COLO668 (cell line): ENCODE data around the gene TNP2.
A peak's percentile ranks its signal among the peaks of the same experiment; 100 is the strongest.

Experiments used
- DNase-seq: peaks from one replicate; lab custom pipeline; 2025; ENCODE audit not compliant: unreplicated experiment; lab: John Stamatoyannopoulos, UW

The TNP2 gene

DNA sequence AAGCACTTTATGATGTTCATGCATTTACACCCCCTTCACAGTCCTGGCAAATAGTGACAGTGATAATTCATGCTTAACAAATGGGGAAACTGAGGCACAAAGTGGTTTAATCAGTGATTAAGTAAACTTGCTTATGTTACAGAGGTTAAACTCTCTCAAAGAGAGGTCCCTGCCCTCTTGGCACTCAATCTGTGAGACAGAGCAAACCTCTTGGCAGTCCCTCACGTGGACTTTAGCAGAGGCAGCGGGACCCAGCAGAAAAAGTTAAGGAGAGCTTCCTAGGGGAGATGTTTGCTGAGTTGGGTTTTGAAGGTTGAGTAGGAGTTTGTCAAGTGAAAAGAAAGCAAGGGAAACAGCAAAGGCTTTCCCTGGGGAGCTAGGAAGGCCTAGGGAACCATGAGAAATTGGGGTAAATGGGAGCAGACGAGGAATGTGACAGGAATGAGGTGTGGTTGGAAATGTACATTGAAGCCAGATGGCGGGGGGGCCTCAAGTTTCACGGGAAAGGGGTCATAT, 23.8 kb downstream of the TNP2 start:
- no peak for DNase-seq

DNA sequence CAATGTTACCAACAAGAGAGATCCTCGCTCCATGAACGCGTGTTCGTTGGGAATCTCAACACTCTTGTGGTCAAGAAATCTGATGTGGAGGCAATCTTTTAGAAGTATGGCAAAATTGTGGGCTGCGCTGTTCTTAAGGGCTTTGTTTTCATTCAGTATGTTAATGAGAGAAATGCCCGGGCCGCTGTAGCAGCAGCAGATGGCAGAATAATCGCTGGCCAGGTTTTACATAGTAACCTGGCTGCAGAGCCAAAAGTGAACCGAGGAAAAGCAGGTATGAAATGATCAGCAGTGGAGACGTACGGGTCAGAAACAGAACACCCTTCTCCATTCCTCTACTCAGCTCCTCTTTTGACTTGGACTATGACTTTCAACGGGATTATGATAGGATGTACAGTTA, 26.5 kb downstream of the TNP2 start:
- no peak for DNase-seq

DNA sequence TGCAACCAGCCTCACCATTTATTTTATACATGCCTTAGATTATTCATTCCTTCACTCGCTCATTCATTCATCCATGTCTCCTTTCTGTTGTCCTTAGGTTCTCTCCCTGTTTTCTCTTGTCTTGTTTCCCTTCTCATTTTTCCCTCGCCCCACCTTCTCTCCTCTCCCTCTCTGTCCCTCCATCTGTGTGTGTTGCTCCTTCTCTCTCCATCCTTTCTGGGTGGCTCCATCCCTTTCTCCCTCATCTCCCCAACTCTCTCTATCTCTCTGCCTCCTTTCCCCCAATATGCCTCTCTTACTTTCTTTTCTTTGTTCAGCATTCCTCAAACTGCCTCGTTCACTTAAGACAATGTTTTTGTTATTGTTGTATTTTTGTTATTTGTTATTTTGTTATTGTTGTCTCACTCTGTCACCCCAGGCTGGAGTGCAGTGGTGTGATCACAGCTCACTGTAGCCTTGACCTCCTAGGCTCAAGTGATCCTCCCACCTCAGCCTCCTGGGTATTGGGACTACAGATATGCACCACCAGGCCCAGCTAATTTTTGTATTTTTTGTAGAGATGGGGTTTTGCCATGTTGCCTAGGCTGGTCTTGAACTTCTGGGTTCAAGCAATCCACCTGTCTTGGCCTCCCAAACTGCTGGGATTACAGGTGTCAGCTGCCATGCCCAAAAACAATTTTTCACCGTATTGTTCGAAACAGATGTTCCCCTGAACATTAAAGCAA, 27.5 kb downstream of the TNP2 start:
- no peak for DNase-seq

DNA sequence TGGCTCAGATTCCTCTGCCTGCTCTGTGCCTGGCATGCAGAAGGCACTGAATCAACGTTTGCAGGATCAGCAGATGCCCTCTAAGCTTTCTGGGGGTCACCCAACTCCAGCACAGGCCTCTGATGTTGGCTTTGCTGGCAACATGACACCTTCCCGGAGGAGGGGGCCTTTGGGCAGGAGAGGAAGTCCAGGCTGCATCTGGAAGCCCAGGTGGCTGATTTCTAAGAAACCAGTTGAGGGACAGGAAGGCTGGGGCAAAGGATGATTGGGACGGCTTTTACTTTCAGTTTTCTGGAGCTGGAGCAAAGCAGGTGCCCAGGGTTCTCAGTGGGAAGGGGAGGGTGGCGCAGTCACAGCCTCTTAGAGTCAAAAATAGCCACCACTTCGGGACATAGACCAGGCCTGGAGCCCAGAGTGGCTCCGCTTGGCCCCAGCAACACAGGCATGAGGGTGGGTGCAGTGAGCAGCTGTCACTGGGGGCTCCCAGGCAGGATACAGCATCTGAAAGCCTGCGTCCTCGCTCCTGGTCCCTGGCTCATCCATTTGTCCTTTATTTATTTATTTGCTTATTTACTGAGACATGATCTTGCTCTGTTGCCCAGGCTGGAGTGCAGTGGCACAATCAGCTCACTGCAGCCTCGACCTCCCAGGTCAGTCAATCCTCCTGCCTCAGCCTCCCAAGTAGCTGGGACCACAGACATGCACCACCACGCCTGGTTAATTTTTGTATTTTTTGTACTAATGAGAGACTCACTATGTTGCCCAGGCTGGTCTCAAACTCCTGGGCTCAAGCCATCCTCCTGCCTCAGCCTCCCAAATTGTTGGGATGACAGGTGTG, 28.3 kb downstream of the TNP2 start:
- peak; percentile 25 for DNase-seq

DNA sequence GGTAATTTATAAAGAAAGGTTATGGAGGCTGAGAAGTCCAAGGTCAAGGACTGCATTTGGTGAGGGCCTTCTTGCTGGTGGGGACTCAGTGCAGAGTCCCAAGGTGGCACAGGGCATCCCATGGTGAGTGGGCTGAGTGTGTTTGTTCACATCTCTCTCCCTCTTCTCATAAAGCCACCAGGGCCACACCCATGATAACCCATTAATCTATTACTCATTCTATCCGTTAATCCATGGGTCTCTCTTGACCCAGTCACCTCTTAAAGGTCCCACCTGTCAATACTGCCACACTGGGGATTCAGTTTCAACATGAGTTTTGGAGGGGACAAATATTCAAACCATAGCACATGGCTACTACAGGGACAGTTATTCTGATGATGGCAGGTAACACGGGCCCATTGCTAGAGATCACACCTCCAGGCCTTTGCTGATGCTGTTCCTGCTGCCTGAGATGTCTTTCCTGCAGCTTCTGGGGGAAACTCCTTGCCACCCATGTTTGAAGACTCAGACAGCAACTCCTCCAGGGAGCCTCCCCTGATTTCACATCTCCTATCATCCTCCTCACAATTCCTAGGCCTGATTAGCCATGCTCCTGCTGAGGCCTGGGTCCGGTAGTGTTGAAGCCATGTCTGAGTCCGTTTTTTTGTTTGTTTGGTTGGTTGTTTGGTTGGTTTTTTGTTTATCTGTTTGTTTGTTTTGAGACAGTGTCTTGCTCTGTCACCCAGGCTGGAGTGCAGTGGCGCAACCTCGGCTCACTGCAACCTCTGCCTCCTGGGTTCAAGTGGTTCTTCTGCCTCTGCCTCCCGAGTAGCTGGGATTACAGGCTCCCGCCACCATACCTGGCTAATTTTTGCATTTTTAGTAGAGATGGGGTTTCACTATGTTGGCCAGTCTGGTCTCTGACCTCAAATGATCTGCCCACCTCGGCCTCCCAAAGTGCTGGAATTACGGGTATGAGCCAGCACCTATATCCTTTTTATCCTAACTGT, 29.2 kb downstream of the TNP2 start:
- no peak for DNase-seq

DNA sequence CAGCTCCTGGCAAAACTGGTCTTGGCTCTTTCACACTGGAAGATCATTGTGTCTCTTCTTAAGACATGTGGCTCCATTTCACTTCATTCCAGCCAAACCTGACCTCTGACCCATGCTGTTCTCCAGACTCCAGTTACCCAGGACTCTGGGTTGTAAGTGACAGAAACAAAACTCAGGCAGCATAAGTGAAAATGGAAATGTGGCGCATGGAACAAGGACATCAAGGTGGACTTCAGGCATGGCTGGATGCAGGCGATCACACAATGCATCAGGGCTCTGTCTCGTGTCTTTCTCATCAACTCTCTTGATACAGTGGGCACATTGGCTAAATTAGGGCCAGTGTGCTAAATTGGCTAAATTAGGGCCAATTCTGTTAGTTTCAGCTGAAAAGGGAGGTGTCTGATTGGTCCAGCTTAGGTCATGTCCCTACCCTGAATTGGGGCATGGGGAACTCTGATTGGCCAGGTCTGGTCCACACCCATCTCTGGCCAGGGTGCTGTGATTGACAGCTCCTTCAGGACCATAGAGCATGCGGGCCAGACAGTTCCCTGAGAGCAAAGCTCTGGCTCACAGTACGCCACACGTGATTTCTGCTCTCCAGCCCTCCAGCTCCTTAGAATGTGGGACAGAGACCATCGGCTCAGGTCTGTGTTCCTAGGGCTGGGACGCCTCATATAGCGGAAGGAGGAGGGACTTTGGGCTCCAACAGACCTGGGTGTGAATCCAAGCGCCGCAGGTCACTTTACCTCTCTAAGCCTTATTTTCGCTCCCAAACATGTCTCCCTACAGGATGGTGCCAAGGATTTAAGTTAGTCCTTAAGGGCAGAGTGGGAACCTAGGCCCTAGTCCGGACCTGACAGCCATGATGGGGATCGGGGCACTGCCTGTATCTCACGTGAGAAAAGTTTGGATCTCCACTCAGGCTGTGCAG, 30.6 kb downstream of the TNP2 start:
- no peak for DNase-seq

DNA sequence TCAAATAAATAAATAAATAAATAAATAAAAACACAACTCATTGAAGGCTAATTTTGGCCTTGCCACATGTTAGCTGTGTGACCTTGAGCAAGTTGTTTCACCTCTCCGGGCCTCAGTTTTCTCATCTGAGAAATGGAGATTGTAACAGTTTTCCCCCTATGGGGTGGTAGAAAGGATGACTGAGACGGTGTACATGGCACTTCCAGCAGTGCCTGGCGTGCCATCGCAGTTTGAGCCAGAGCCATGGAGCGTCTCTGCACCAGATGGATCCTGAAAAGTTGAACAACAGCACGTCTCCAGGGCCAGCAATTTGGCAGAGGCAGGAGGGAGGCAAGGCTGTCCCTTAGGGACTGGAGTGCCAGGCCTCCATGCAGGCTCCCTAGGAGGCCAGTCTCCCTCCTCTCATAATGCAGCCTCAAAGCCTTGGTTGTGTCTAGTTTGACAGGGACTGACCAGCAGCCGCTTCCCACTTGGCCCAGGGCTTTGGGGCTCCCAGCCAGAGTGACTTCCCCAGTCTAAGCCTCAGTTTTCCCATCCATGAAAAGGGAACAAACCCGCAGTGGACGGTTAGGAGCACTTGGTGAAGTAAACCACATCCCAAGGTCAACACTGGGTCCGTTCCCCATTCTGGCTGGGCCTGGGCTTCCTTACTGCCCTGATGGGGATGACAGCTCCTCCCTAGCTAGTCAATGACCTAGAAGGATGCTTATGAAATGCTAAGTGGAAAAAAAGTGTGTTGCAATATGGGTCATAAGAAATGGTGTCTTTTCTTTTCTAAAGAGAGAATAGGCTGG, 32.5 kb downstream of the TNP2 start:
- no peak for DNase-seq

DNA sequence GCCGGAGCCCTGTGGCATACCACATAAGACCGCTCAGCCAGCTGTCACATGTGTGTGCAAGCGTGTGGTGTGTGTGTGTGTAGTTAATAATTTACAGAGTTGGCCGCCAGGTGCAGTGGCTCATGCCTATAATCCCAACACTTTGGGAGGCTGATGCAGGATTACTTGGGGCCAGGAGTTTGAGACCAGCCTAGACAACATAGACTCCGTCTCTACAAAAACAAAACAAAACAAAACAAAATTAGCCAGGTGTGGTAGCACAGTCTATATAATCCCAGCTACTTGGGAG, 33.5 kb downstream of the TNP2 start:
- peak; percentile 87 for DNase-seq

DNA sequence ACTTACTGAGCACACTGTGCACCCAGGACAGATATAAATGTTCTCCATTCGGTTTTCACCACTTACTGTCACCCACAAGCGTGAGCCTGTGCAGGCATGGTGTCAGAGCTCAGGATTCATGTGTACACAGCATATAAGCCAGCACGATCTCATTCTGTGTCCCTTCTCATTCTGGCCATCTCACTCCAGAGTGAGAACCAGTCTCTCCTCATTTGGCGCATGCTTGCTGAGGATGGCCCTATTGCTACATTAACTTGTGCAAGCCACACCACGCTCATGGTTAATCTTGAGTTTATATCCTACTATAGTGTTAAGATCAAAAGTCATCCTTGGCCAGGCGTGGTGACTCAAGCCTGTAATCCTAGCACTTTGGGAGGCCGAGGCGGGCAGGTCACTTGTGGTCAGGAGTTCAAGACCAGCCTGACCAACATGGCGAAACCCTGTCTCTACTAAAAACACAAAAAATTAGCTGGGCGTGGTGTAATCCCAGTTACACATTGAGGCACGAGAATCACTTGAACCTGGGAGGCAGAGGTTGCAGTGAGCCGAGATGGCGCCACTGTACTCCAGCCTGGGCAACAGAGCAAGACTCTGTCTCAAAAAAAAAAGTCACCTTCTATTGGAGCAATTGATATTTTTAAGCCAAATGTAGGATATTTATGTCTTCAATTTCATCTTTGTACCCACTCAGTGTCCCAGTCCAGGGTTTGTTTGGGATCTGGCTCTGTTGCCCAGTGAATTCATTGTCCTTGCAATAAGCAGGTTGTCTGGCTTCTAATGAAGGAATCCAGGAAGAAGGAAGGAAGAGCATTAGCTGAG, 34.0 kb downstream of the TNP2 start:
- no peak for DNase-seq

DNA sequence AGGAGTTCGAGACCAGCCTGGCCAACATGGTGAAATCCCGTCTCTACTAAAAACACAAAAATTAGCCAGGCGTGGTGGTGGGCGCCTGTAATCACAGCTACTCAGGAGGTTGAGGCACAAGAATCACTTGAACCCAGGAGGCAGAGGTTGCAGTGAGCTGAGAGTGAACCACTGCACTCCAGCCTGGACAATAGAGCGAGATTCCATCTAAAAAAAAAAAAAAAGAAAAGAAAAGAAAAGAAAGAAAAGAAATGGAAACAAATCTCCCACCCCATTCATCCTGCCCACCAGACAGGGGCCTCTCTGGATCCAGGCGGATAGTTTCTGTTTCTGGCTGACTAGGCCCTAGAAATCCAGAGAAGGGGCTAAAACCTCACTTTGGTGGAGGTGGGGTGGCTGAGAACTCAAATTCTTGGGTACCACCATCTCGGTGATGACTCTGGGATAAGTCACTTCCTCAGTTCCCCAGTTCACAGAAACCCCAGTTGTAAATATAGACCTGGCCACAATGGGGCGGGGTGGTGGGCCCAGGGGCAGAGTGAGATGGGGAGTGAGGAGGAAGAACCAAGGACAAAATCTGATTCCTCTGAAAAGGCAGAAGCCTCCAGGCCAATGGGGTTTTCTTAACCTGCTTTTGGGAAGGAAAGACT, 35.3 kb downstream of the TNP2 start:
- no peak for DNase-seq

DNA sequence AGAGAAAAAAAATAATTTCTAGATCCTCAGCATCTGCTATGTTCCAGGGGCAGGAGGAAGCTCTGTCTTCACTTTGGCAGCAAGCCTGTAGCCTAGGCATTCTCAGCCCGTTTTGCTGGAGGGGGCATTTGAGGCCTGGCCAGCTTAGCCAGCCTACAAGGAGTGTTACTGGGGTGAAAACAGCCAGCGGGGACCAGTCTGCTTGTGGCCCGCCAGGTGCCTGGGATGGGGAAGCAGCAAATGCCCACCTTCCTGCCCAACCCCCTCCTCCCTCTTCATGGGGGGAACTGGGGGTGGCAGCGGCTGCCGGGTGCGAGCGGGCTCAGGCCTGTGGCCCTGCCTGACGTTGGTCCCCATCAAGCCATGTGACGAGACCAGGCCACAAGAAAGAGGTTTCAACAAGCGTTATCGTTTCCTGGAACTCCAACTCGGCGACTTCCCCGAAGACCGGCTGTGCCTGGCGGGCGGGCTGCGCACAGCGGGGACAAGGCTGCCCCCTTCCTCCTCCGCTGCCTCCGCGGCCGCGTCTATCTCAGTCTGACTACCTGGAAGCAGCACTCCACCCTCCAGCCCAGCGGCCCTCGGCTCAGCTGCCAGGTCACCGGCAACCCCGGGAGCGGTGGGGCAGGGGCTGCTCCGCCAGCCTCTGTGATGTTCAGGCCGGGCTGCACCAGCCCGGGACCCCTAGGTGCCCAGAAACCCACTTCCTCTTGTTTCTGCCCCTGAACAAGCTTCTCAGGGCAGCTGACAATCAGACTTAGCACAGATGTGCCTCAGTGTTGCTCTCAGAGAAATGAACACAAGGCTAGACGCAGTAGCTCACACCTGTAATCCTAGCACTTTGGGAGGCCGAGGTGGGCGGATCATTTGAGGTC, 36.0 kb downstream of the TNP2 start:
- no peak for DNase-seq

DNA sequence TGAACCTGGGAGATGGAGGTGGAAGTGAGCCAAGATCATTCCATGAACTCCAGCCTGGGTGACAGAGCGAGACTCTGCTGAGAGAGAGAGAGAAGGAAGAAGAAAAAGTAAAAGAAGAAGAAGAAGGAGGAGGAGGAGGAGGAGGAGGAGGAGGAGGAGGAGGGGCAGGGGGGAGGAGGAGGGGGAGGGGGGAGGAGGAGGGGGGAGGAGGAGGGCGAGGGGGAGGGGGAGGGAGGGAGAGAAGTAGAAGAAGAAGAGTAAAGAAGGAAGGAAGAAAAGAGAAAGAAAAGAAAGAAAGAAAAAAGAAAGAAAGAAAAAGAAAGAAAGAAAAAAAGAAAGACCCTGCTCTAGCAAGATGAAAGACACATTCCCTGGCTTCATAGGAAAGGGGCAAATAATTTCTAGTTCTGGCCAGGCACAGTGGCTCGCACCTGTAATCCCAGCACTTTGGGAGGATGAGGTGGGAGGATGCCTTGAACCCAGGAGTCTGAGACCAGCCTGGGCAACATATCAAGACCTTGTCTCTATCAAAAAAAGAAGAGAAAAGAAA, 36.7 kb downstream of the TNP2 start:
- DNase-seq, result no peak

DNA sequence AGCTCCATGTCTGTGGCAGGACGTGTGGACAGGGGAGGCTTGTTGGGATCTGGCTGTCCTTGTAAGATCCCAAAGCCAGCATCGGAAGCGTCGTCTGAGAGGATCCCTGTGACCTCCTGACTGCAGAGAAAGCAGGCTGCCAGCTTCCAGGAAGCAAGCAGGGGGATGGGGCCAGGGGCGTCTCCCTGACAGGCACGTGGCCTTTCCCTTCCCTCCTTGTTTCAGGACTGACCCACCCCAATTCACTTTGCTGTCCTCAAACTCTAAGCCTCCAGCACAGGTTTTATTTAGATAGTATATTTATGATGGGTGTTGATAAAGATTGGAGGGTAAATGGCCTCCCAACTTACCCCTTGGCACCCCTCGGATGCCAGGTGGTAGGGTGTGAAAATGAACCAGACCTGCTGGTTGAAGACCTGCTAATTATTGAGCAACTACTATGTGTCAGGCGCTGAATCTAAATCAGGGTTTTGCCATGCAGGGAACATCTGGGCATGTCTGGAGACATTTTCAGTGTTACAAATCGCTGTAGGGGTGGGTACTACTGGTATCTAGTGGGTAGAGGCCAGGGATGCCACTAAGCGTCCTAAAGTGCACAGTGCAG, 37.7 kb downstream of the TNP2 start:
- DNase-seq, result no peak

DNA sequence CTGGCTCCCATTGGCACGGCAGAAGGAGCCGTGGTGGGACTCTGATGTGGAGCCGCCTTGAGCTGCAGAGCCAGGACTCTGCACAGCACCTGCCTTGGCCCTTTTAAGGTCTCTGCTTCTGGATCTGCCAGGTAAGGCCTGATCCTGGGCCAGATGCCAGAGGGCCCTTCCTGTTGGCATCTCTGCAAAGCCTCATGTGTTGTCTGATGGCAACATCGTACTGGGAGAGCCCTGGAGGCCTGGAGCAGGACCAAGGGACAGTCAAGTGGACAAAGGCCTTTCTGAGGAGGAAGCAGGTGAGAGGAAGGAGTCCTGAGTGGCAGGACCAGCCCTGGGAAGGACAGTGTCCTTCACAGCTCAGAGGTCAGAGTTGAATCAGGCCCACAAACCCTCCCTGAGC, 39.2 kb downstream of the TNP2 start:
- DNase-seq, result no peak

DNA sequence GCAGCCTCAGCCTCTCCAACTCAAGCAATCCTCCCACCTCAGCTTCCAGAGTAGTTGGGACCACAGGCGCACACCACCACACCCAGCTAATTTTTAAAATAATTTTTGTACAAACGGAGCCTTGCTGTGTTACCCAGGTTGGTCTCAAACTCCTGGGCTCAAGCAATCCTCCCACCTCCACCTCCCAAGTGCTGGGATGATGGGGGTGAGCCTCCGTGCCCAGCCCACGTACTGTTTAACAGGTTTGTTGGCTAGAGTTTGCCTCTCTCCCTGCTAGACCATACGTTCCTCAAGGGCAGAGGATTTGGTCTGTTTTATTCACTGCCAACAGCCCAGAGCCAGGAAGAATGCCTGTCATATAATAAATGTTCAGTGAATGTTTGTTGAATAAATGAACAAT, 39.7 kb downstream of the TNP2 start:
- DNase-seq, result no peak
